Activated naive CD4-positive, alpha-beta T cell treated with anti-CD3 and anti-CD28 coated beads for 36 hours (primary cell): ENCODE data around the gene EPC1. TPM values are rescaled to one million over a fixed set of nuclear protein-coding genes. Genes with fewer than 3 reads are reported as not detected.
"Not testable (repeated sequence)": the region's sequence is repeated elsewhere in the genome, so short reads cannot be mapped to it uniquely, and the experiment has no call there.

Experiments
- CTCF ChIA-PET: fragments of 350-600 bp; sonication (Branson Sonifier 250); formaldehyde crosslinking; loops from one replicate; lab custom pipeline; 2021; ENCODE audit warnings: antibody characterized with exemption; lab: Charles Lee
- DNase-seq: peaks from one replicate; pipeline ENCODE4 v3.0.0-alpha.2; 2020
- H3K27ac Mint-ChIP-seq: one replicate; pipeline ENCODE4 v1.8.0; 2021; ENCODE audit warnings: mild to moderate bottlenecking, mixed read lengths
- H3K27me3 Mint-ChIP-seq: one replicate; pipeline ENCODE4 v1.8.0; 2021; ENCODE audit warnings: low read depth, mixed read lengths
- H3K36me3 Mint-ChIP-seq: one replicate; pipeline ENCODE4 v1.8.0; 2021; ENCODE audit warnings: low read depth, mixed read lengths
- H3K4me1 Mint-ChIP-seq: one replicate; pipeline ENCODE4 v1.8.0; 2021; ENCODE audit warnings: low read depth, mixed read lengths
- H3K4me3 Mint-ChIP-seq: one replicate; pipeline ENCODE4 v1.8.0; 2021; ENCODE audit warnings: mild to moderate bottlenecking, moderate library complexity, mixed read lengths
- H3K9me3 Mint-ChIP-seq: one replicate; pipeline ENCODE4 v1.8.0; 2021; ENCODE audit warnings: mixed read lengths
- intact Hi-C: fragments of 100-400 bp; cut with micrococcal nuclease; formaldehyde crosslinking; loops from one replicate; pipeline ENCODE4 v1.15.1; 2023
- total RNA-seq, 2 experiments: library from RNA; stranded (reverse); gene quantifications; one replicate each; pipeline ENCODE4 v1.2.3, GENCODE V29; 2021

EPC1 gene, protein sequence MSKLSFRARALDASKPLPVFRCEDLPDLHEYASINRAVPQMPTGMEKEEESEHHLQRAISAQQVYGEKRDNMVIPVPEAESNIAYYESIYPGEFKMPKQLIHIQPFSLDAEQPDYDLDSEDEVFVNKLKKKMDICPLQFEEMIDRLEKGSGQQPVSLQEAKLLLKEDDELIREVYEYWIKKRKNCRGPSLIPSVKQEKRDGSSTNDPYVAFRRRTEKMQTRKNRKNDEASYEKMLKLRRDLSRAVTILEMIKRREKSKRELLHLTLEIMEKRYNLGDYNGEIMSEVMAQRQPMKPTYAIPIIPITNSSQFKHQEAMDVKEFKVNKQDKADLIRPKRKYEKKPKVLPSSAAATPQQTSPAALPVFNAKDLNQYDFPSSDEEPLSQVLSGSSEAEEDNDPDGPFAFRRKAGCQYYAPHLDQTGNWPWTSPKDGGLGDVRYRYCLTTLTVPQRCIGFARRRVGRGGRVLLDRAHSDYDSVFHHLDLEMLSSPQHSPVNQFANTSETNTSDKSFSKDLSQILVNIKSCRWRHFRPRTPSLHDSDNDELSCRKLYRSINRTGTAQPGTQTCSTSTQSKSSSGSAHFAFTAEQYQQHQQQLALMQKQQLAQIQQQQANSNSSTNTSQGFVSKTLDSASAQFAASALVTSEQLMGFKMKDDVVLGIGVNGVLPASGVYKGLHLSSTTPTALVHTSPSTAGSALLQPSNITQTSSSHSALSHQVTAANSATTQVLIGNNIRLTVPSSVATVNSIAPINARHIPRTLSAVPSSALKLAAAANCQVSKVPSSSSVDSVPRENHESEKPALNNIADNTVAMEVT
- 10 to 100 TPM; 29.4 to 33.5 TPM for total RNA-seq

GRCh38 chr10:32346551-32347362 lies at the start of gene EPC1:
EPC1 (minus strand) TSS chr10:32347158; CDS start chr10:32346915, 243 bp downstream.
- Mint-ChIP-seq H3K27me3 (no peaks in the 10 kb centered on the region), H3K9me3 (no peaks in the 10 kb centered on the region), H3K4me1 (peaks cover 60% of the 10 kb centered on the region), H3K27ac (peak within 1 kb of the TSS; percentile 99), H3K36me3 (peaks cover 9% of the 10 kb centered on the region), H3K4me3 (peak within 1 kb of the TSS; percentile 89)
- intact Hi-C loops, result loop anchor here (1.0 to 10.0 kb wide), 11 partner anchors 14 to 662 kb away; partner anchors contain the start of genes ARHGAP12, CCDC7 and KIF5B
- peak; percentile 88 for DNase-seq
- CTCF ChIA-PET, result interaction anchor here (1.2 to 2.4 kb wide), 11 partner anchors 9 to 96 kb away, joined by 4 to 25 read pairs (median 5); no protein-coding TSS in a partner anchor

DNA sequence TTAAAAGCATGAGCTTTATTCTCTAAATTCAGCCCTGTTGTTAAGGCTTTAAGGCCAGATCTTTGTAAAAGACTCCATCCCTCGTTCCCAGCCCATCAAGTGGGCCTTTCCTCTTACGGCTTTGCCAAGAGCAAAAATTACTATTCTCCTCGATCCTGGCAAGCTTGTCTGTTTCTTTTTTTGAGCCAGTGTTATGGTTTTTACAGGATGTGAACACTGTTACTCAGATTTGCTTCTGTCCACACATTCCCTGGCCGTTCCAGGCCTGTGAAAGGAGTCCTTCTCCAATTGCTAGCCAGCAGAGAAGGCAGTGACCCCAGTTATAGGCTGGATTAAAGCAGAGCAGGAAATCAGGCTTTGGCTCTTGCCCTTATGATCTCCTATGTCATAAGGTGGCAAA lies 47.0 kb upstream of the EPC1 start:
- H3K4me1 Mint-ChIP-seq, result no peaks in the 10 kb centered on the region
- H3K27ac Mint-ChIP-seq, result no peak overlapping the region
- H3K4me3 Mint-ChIP-seq, result no peak overlapping the region
- no peaks in the 10 kb centered on the region for H3K27me3 Mint-ChIP-seq
- H3K9me3 Mint-ChIP-seq, result peaks cover 3% of the 10 kb centered on the region
- intact Hi-C loops, result no loop called here
- CTCF ChIA-PET, result interaction anchor here (0.7 to 1.5 kb wide), 2 partner anchors 9 to 28 kb away, joined by 3 to 4 read pairs; no protein-coding TSS in a partner anchor
- no peak for DNase-seq
- no peaks in the 10 kb centered on the region for H3K36me3 Mint-ChIP-seq

DNA sequence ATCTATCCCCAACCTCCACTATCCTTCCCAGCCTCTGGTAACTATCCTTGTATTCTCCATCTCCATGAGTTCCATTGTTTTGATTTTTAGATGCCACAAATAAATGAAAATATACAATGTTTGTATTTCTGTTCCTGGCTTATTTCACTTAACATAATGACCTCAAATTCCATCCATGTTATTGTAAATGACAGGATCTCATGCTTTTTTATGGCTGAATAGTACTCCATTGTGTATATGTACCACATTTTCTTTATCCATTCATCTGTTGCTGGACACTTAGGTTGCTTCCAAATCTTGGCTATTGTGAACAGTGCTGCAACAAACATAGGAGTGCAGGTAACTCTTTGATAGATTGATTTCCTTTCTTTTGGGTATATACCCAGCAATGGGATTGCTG lies 45.3 kb upstream of the EPC1 start:
- CTCF ChIA-PET, intact Hi-C loops, H3K27me3 Mint-ChIP-seq, H3K9me3 Mint-ChIP-seq, H3K36me3 Mint-ChIP-seq, H3K4me3 Mint-ChIP-seq, DNase-seq, H3K4me1 Mint-ChIP-seq, H3K27ac Mint-ChIP-seq: not testable (repeated sequence)

DNA sequence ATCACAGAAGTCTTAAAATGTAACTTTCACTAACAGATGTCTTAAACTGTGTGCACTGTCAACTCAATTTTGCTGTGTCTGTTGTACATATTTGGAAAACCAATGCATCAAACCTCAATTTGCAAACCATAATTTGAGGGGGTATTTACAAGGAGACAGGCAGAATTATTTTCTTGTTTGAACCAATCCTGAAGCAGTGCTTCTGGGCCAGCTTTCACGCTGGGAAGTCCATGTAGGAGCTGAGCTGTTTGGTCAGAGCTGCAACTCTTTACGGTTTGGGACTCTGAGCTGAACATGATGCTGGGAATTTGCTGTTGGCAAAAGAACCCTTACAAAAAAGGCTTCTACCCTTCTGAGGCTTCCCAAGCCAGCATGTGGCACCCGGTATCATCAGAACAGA lies 43.2 kb upstream of the EPC1 start:
- intact Hi-C loops, result no loop called here
- no peaks in the 10 kb centered on the region for H3K27me3 Mint-ChIP-seq
- H3K27ac Mint-ChIP-seq, result no peak overlapping the region
- peaks cover 7% of the 10 kb centered on the region for H3K9me3 Mint-ChIP-seq
- no peaks in the 10 kb centered on the region for H3K36me3 Mint-ChIP-seq
- no peak for DNase-seq
- no peak overlapping the region for H3K4me3 Mint-ChIP-seq
- H3K4me1 Mint-ChIP-seq, result peaks cover 18% of the 10 kb centered on the region
- CTCF ChIA-PET, result no interaction called here

DNA sequence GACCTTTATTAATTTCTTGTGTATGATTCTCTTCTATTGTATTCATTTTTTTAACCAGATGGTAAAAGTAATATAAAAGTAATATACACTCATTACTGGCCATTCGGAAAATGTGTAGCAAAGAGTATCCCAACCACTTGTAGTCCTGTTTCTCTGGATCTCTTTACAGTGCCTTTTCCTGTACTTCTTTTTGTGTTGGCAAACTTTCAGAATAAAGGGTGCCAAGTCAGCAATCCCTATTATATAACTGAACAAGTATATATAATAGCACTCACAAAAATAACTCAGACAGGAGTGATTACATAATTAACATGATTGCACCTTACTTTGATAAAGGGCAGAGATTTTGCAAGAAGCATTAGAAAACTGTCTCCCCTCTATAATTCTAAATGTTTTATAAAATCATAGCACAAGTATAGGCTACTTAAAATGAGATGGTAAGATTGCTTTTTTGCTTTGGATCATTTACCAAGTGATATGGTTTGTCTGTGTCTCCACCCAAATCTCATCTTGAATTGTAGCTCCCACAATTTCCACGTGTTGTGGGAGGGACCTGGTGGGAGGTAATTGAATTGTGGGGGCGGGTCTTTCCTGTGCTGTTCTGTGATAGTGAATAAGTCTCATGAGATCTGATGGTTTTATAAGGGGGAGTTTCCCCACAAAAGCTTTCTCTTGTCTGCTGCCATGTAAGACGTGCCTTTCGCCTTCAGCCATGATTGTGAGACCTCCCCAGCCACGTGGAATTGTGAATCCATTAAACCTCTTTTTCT lies 41.5 kb upstream of the EPC1 start:
- no peak overlapping the region for H3K4me3 Mint-ChIP-seq
- CTCF ChIA-PET, result interaction anchor here (1.1 to 1.2 kb wide), 2 partner anchors 56 to 708 kb away, joined by 3 to 4 read pairs; no protein-coding TSS in a partner anchor
- peaks cover 7% of the 10 kb centered on the region for H3K9me3 Mint-ChIP-seq
- no peaks in the 10 kb centered on the region for H3K27me3 Mint-ChIP-seq
- H3K4me1 Mint-ChIP-seq, result peaks cover 20% of the 10 kb centered on the region
- H3K36me3 Mint-ChIP-seq, result no peaks in the 10 kb centered on the region
- H3K27ac Mint-ChIP-seq, result no peak overlapping the region
- no peak for DNase-seq
- intact Hi-C loops, result no loop called here

- CTCF ChIA-PET, result interaction anchor here (0.6 to 1.0 kb wide), 3 partner anchors 8 to 51 kb away, joined by 3 to 5 read pairs (median 4); no protein-coding TSS in a partner anchor
- Mint-ChIP-seq H3K27ac (no peak overlapping the region), H3K4me3 (peak overlapping the region; percentile 38), H3K27me3 (no peaks in the 10 kb centered on the region), H3K36me3 (no peaks in the 10 kb centered on the region), H3K9me3 (peaks cover 5% of the 10 kb centered on the region), H3K4me1 (peaks cover 20% of the 10 kb centered on the region)
- DNase-seq, result no peak
- intact Hi-C loops, result no loop called here
Observed at GRCh38 chr10:32386623-32387260, 39.8 kb upstream of the EPC1 start.

GRCh38 chr10:32384171-32384570 lies 37.2 kb upstream of the EPC1 start:
- H3K27ac Mint-ChIP-seq, result no peak overlapping the region
- intact Hi-C loops, result no loop called here
- peaks cover 20% of the 10 kb centered on the region for H3K4me1 Mint-ChIP-seq
- CTCF ChIA-PET, result no interaction called here
- peaks cover 5% of the 10 kb centered on the region for H3K9me3 Mint-ChIP-seq
- DNase-seq, result no peak
- no peaks in the 10 kb centered on the region for H3K36me3 Mint-ChIP-seq
- no peaks in the 10 kb centered on the region for H3K27me3 Mint-ChIP-seq
- no peak overlapping the region for H3K4me3 Mint-ChIP-seq

- intact Hi-C loops, result no loop called here
- CTCF ChIA-PET, result no interaction called here
Observed at GRCh38 chr10:32381165-32381564, 34.2 kb upstream of the EPC1 start.

DNA sequence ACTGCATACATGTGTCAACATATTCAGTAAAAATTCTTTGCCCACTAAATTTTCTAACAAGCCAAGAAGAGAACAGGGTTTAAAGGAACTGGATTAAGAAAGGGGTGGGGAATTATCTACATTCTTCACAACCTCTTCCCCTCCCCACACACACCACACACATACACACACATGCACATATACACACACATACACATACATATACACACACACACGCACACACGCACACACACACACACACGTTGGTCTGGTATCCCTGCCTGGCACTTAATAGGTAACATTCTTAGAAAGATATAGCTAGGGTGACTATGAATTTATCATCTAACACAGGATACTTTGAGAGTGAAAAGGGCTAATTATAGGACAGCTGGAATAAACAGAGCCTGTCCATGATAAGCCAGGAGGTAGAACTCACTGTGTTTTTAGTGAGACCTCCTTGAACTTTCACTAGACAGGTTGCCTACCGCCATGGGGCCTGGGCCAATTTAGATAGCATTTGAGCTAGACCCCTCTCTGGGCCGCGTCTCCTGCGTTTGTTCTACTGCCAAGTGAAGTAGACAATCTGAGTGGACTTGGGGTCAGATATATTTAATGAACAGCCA lies 33.1 kb upstream of the EPC1 start:
- Mint-ChIP-seq H3K9me3 (no peaks in the 10 kb centered on the region), H3K4me1 (peaks cover 6% of the 10 kb centered on the region), H3K27me3 (no peaks in the 10 kb centered on the region), H3K4me3 (no peak overlapping the region), H3K27ac (no peak overlapping the region), H3K36me3 (no peaks in the 10 kb centered on the region)
- DNase-seq, result no peak
- CTCF ChIA-PET, result interaction anchor here (0.6 to 0.7 kb wide), 2 partner anchors 123 to 189 kb away, joined by 3 read pairs; no protein-coding TSS in a partner anchor
- intact Hi-C loops, result loop anchor here (1.0 to 10.0 kb wide), 5 partner anchors 33 to 1058 kb away; partner anchors contain the start of gene ARHGAP12

More at GRCh38 chr10:32381165-32381564, 34.2 kb upstream of the EPC1 start:
- Mint-ChIP-seq H3K4me3 (no peak overlapping the region), H3K27me3 (no peaks in the 10 kb centered on the region), H3K9me3 (no peaks in the 10 kb centered on the region), H3K36me3 (no peaks in the 10 kb centered on the region), H3K4me1 (peaks cover 2% of the 10 kb centered on the region), H3K27ac (no peak overlapping the region)
- no peak for DNase-seq

DNA sequence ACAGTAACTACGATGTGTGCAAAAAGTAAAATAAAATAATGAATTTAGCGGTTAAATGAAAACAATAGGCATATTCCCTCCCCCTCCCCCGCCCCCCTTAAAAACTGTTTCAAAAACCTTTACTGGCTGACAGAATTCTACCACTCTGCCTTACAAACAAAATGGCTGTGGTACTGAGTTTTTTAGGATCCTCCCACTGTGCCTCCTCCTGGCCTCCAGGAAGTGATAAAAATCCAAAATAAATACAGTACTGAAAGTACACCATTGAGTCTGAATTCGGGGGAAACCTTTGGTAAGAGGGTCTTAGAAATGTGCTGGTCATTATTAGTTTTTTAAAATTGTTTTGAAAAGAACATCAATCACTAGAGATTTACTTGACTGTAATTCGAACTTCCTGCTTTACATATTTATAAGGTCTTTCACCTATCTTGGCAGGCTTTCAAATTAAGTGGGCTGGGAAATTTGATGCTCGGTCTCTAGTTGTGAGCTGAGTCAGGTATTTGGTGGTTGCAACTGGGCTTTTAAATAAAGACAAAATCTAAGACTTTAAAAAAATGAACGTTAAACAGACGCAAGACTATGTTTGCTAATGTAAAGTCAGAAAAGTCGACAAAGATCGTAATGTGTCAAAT lies 32.5 kb upstream of the EPC1 start:
- H3K4me1 Mint-ChIP-seq, result peaks cover 8% of the 10 kb centered on the region
- intact Hi-C loops, result loop anchor here (1.0 to 10.0 kb wide), 5 partner anchors 34 to 1057 kb away; partner anchors contain the start of gene ARHGAP12

More for the DNA sequence above, 32.5 kb upstream of the EPC1 start:
- H3K27me3 Mint-ChIP-seq, result no peaks in the 10 kb centered on the region
- H3K36me3 Mint-ChIP-seq, result no peaks in the 10 kb centered on the region
- no peak overlapping the region for H3K27ac Mint-ChIP-seq
- peak; percentile 31 for DNase-seq
- H3K4me3 Mint-ChIP-seq, result no peak overlapping the region
- H3K9me3 Mint-ChIP-seq, result no peaks in the 10 kb centered on the region
- CTCF ChIA-PET, result interaction anchor here (0.6 to 2.1 kb wide), 4 partner anchors 8 to 339 kb away, joined by 4 to 11 read pairs (median 5); no protein-coding TSS in a partner anchor
